ENCODE data around the gene CNFN.

DNA sequence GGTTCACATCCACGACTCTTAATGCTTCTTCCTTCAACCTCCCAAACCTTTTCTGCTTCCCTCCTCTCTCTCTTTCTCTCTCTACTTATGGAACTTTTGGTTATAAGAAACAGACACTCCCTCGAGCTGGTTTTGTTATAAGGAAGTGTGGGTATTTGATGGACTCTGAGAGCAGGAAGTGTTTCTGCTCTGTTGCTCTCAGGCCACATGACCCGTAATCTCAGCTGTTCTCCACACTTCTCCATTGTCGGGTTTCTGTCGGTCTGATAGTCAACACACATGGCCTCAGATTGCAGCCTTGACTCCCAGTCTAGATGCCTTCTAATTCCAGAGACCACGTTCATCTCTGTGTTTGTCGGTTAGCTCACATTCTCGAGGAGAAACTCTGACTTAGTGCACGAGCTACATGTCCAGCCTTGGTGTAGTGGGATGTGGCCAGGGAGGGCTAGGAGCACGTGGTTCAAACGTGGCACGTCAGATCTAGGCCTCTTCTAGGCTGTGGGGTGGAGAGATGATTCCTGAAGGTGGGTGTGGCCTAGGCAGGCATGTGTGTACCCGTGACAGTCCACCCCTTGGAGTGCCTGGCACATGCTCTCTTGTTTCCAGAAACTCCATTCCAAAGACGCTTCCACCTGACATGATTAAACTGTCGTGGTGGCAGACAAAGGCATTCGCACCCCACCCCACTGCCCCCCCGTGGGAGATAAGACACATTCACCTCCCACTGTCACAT lies 26.3 kb downstream of the CNFN start:
- TF ChIP-seq SUZ12 (IDR thresholded peaks at IDR 0.05; ENCODE audit: extremely low read depth, insufficient read depth, insufficient read length) (no peak), YY1 (IDR thresholded peaks at IDR 0.05; ENCODE audit: insufficient read depth, insufficient read length) (no peak)

Data from NT2/D1 (cell line).